Stimulated activated naive CD8-positive, alpha-beta T cell treated with anti-CD3 and anti-CD28 coated beads, Interleukin-15, amount 100 ng/mL, for 72 hours (primary cell): ENCODE results near the gene TM4SF18.

Source experiments
- ATAC-seq: fragments of 150-1000 bp; cut with Tn5 transposase; 2 replicates; pipeline ENCODE4 v1.10.0; 2021; ENCODE audit warnings: mild to moderate bottlenecking, moderate library complexity
- DNase-seq, 2 donors: peaks; one replicate each; pipeline ENCODE4 v3.0.0; 2021 to 2022
- H3K27ac Mint-ChIP-seq, 2 donors: one replicate each; pipeline ENCODE4 v1.8.0; 2022; ENCODE audit warnings: mild to moderate bottlenecking in 2 of 2, mixed read lengths in 2 of 2, moderate library complexity in 2 of 2
- H3K27me3 Mint-ChIP-seq: one replicate; pipeline ENCODE4 v1.8.0; 2022; ENCODE audit warnings: mixed read lengths
- H3K4me1 Mint-ChIP-seq: one replicate; pipeline ENCODE4 v1.8.0; 2022; ENCODE audit warnings: mild to moderate bottlenecking, mixed read lengths
- H3K4me3 Mint-ChIP-seq, 2 donors: one replicate each; pipeline ENCODE4 v1.8.0; 2022; ENCODE audit warnings: mild to moderate bottlenecking in 2 of 2, mixed read lengths in 2 of 2, moderate library complexity in 1 of 2
- H3K9me3 Mint-ChIP-seq, 2 donors: one replicate each; pipeline ENCODE4 v1.8.0; 2022; ENCODE audit warnings: mixed read lengths in 2 of 2

The TM4SF18 gene

GRCh38 chr3:149371723-149372114 is 38.3 kb upstream of the TM4SF18 start:
- ATAC-seq (no peak), DNase-seq (no peak)
- H3K4me3 Mint-ChIP-seq: no peak overlapping the region
- H3K9me3 Mint-ChIP-seq: no peaks in the 10 kb centered on the region
- H3K4me1 Mint-ChIP-seq: peaks cover 8% of the 10 kb centered on the region
- peaks cover 32% of the 10 kb centered on the region for H3K27me3 Mint-ChIP-seq
- no peak overlapping the region for H3K27ac Mint-ChIP-seq

- Mint-ChIP-seq H3K4me1 (peaks cover 11% of the 10 kb centered on the region), H3K27me3 (peaks cover 31% of the 10 kb centered on the region), H3K9me3 (no peaks in the 10 kb centered on the region), H3K27ac (no peak overlapping the region), H3K4me3 (no peak overlapping the region)
- ATAC-seq (no peak), DNase-seq (no peak)
Measured at GRCh38 chr3:149371001-149371722, 37.7 kb upstream of the TM4SF18 start.

GRCh38 chr3:149369991-149370866 is 36.8 kb upstream of the TM4SF18 start:
- no peaks in the 10 kb centered on the region for H3K9me3 Mint-ChIP-seq
- H3K4me1 Mint-ChIP-seq: peaks cover 11% of the 10 kb centered on the region
- no peak overlapping the region for H3K27ac Mint-ChIP-seq
- no peak overlapping the region for H3K4me3 Mint-ChIP-seq
- peaks cover 29% of the 10 kb centered on the region for H3K27me3 Mint-ChIP-seq
- ATAC-seq (no peak), DNase-seq (no peak)

GRCh38 chr3:149368674-149369497 is 35.5 kb upstream of the TM4SF18 start:
- no peaks in the 10 kb centered on the region for H3K9me3 Mint-ChIP-seq
- peaks cover 22% of the 10 kb centered on the region for H3K27me3 Mint-ChIP-seq
- H3K4me3 Mint-ChIP-seq: no peak overlapping the region
- no peak for DNase-seq
- H3K4me1 Mint-ChIP-seq: peaks cover 11% of the 10 kb centered on the region
- ATAC-seq: no peak
- H3K27ac Mint-ChIP-seq: no peak overlapping the region

- no peak overlapping the region for H3K4me3 Mint-ChIP-seq
- ATAC-seq (no peak), DNase-seq (no peak)
- H3K27me3 Mint-ChIP-seq: peaks cover 22% of the 10 kb centered on the region
- H3K4me1 Mint-ChIP-seq: peaks cover 11% of the 10 kb centered on the region
- no peak overlapping the region for H3K27ac Mint-ChIP-seq
- H3K9me3 Mint-ChIP-seq: no peaks in the 10 kb centered on the region
Measured at GRCh38 chr3:149368201-149368673, 34.8 kb upstream of the TM4SF18 start.

- peak overlapping the region in 1 of 2 donors; percentile 55 for H3K27ac Mint-ChIP-seq
- H3K9me3 Mint-ChIP-seq: no peaks in the 10 kb centered on the region
- ATAC-seq (peak; percentile 85), DNase-seq (peak in 1 of 2 donors; percentile 18)
- no peak overlapping the region for H3K4me3 Mint-ChIP-seq
- H3K27me3 Mint-ChIP-seq: peaks cover 14% of the 10 kb centered on the region
- H3K4me1 Mint-ChIP-seq: peaks cover 11% of the 10 kb centered on the region
Measured at GRCh38 chr3:149366941-149367840, 33.8 kb upstream of the TM4SF18 start.

- peaks cover 9% of the 10 kb centered on the region for H3K27me3 Mint-ChIP-seq
- DNase-seq (no peak), ATAC-seq (no peak)
- H3K4me3 Mint-ChIP-seq: no peak overlapping the region
- H3K9me3 Mint-ChIP-seq: no peaks in the 10 kb centered on the region
- peaks cover 11% of the 10 kb centered on the region for H3K4me1 Mint-ChIP-seq
- no peak overlapping the region for H3K27ac Mint-ChIP-seq
Measured at GRCh38 chr3:149366031-149366430, 32.6 kb upstream of the TM4SF18 start.

- ATAC-seq: no peak
- no peak overlapping the region for H3K27ac Mint-ChIP-seq
- no peak overlapping the region for H3K4me3 Mint-ChIP-seq
- H3K9me3 Mint-ChIP-seq: no peaks in the 10 kb centered on the region
- H3K4me1 Mint-ChIP-seq: peaks cover 11% of the 10 kb centered on the region
- no peak for DNase-seq
- H3K27me3 Mint-ChIP-seq: peaks cover 6% of the 10 kb centered on the region
Measured at GRCh38 chr3:149364624-149365023, 31.2 kb upstream of the TM4SF18 start.

- Mint-ChIP-seq H3K27me3 (peaks cover 19% of the 10 kb centered on the region), H3K4me1 (peaks cover 11% of the 10 kb centered on the region), H3K27ac (no peak overlapping the region), H3K9me3 (no peaks in the 10 kb centered on the region), H3K4me3 (no peak overlapping the region)
- ATAC-seq: no peak
- DNase-seq: no peak
Measured at GRCh38 chr3:149363053-149363452, 29.6 kb upstream of the TM4SF18 start.

- H3K27ac Mint-ChIP-seq: no peak overlapping the region
- ATAC-seq (no peak), DNase-seq (no peak)
- H3K4me1 Mint-ChIP-seq: peaks cover 9% of the 10 kb centered on the region
- H3K27me3 Mint-ChIP-seq: peaks cover 16% of the 10 kb centered on the region
- H3K9me3 Mint-ChIP-seq: no peaks in the 10 kb centered on the region
- H3K4me3 Mint-ChIP-seq: no peak overlapping the region
Measured at GRCh38 chr3:149362366-149362765, 28.9 kb upstream of the TM4SF18 start.

- peaks cover 32% of the 10 kb centered on the region for H3K27me3 Mint-ChIP-seq
- no peak overlapping the region for H3K4me3 Mint-ChIP-seq
- ATAC-seq (no peak), DNase-seq (no peak)
- H3K4me1 Mint-ChIP-seq: no peaks in the 10 kb centered on the region
- H3K27ac Mint-ChIP-seq: no peak overlapping the region
- H3K9me3 Mint-ChIP-seq: no peaks in the 10 kb centered on the region
Measured at GRCh38 chr3:149356630-149357029, 23.2 kb upstream of the TM4SF18 start.

- H3K4me3 Mint-ChIP-seq: no peak overlapping the region
- no peaks in the 10 kb centered on the region for H3K4me1 Mint-ChIP-seq
- DNase-seq (no peak), ATAC-seq (no peak)
- no peak overlapping the region for H3K27ac Mint-ChIP-seq
- peaks cover 34% of the 10 kb centered on the region for H3K27me3 Mint-ChIP-seq
- no peaks in the 10 kb centered on the region for H3K9me3 Mint-ChIP-seq
Measured at GRCh38 chr3:149356044-149356592, 22.7 kb upstream of the TM4SF18 start.

GRCh38 chr3:149353581-149354184 is 20.2 kb upstream of the TM4SF18 start:
- DNase-seq (no peak), ATAC-seq (no peak)
- Mint-ChIP-seq H3K27ac (no peak overlapping the region), H3K27me3 (peaks cover 36% of the 10 kb centered on the region), H3K9me3 (no peaks in the 10 kb centered on the region), H3K4me1 (no peaks in the 10 kb centered on the region), H3K4me3 (no peak overlapping the region)

- H3K27me3 Mint-ChIP-seq: peaks cover 35% of the 10 kb centered on the region
- H3K9me3 Mint-ChIP-seq: no peaks in the 10 kb centered on the region
- peak; percentile 15 to 22 for DNase-seq
- no peak overlapping the region for H3K4me3 Mint-ChIP-seq
- ATAC-seq: peak; percentile 76
- H3K4me1 Mint-ChIP-seq: no peaks in the 10 kb centered on the region
- H3K27ac Mint-ChIP-seq: no peak overlapping the region
Measured at GRCh38 chr3:149352556-149352955, 19.1 kb upstream of the TM4SF18 start.
